NCI-H146 (cell line): Measurements from ENCODE around the gene SLC29A1.
A peak's percentile ranks its signal among the peaks of the same experiment; 100 is the strongest.

Experiments
- DNase-seq: peaks from one replicate; lab custom pipeline; 2025; lab: John Stamatoyannopoulos, UW

SLC29A1 gene

DNA sequence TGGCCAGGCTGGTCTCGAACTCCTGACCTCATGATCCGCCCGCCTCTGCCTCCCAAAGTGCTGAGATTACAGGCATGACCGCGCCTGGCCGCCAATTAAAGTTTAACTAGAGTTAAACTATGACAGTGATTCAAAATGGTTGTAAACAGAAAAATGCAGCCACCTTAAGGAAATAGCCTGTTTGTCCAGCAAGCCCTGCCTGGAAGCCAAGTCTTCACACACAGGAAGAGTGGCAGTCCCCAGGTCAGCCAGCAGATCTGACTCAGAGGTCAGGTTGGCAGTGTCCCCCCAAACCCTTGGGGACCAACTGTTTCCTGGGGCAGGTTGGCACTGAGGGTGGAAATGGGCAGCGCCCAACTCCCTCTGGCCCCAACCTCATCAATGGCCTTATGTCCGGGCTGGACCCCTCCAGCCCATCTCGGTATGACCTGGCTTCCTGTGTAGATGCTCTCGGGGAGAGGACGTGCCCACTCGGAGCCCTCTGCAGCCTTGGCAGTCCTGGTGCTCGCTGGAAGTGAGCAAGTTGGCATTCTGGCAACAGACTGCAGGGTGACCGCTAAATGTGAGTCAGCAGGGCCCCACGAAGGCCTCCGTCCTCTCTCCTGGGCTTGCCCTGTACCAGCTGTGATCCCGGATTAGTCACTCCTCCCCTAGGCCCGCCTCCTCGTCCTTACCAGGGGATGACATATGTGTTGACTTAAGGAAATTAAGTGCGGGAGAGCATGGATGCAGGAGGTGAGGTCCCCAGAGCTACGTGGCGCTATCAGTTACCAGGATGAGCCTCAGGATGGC lies 13.8 kb downstream of the SLC29A1 start:
- DNase-seq = peak; percentile 98

DNA sequence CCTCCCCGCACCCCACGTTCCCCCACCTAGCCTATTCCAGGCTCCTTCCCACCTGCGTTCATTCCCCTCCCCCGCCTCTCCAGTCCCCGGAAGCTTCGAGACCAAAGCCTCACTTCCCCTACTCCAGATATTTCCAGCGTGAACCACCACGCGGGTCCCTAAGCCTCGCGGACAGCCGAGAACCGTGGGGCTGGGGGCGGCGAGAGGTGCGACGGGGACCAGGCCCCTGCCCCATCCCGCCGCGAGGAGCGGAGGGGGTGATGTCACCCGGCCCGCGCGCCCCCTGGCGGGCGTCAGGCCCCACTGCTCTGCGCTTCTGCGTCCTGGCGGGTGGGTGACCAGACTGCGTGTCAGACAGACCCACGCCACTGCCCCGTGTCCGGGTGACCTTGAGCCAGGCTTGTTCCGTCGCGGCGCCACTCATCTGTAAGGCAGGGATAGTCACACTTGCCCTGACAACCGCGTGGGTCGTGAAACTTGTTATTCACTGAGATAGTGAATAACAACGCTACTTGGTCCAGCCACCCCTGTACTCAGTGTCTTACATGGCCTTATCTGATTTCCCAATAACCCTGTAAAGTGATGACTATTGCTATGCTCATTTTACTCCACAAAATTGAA lies 14.5 kb downstream of the SLC29A1 start:
- DNase-seq = peak; percentile 89

DNA sequence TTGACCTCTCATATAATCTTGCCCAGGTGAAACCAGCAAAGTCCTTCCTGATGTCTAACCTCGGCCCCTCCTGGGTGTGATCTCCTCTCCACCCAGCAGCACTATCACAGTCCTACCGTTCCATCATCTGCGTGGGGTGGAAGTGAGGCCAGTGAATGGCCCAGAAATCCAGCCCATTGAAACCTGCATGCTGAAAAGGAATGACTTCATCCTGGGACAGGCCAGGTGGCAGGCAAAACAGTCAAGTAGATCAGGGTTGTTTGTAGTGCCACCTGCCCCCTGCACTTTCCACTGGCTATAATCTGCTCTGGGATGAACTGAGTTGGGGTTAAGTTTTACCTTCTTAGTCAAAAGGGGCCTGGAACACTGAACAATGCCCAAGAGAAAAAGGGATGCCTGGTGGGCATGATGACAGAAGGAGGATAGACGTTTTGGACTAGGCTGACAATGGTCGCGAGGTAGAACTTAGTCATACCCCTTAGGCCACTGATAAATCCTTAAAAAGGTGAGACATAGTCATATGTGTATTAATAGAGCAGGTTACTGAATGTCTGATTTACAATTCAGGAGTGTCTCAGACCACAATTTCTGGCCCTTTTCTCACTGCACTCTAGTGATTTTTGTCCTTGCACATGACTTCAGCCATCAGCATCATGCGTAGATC lies 15.4 kb downstream of the SLC29A1 start:
- no peak for DNase-seq

DNA sequence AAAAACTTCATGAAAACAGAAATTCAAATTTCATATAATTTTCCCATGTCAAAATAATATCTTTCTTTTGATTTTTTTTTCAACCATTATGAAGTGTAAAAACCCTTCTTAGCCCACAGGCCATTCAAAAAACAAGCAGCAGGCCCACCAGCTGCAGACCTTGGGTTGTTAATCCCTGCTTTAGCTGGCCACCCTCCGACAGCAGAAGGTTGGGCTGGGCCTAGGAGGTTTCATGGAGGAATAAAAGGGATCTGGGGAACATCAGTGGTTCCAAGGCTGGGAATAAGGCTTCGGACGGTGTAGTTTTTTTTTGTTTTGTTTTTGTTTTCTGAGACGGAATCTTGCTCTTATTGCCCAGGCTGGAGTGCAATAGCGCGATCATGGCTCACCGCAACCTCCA lies 19.9 kb downstream of the SLC29A1 start:
- DNase-seq = no peak

DNA sequence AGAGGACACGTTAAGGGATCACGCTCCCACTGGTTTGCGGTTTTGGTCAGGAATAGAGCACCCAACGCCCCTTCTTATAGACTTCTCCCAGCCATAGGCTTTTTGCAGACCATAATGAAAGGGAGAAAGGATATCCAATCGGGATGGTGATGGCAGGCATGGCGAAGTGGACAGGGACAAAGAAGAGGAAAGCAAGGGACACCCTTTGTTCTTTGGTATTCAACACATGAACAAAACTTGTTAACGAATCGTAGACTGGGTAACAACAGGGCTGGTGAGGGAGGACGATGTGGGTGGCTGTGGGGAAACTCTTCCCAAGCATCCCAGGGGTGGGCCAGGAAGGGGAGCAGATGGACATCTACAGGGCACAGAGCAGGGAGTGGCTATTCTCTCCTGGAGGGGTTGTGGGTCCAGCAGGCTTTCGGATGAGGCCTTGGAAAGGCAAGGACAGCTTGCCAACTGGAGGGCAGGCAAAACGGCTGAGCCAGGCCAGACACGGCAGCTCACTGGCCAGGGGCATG lies 22.1 kb downstream of the SLC29A1 start:
- no peak for DNase-seq

DNA sequence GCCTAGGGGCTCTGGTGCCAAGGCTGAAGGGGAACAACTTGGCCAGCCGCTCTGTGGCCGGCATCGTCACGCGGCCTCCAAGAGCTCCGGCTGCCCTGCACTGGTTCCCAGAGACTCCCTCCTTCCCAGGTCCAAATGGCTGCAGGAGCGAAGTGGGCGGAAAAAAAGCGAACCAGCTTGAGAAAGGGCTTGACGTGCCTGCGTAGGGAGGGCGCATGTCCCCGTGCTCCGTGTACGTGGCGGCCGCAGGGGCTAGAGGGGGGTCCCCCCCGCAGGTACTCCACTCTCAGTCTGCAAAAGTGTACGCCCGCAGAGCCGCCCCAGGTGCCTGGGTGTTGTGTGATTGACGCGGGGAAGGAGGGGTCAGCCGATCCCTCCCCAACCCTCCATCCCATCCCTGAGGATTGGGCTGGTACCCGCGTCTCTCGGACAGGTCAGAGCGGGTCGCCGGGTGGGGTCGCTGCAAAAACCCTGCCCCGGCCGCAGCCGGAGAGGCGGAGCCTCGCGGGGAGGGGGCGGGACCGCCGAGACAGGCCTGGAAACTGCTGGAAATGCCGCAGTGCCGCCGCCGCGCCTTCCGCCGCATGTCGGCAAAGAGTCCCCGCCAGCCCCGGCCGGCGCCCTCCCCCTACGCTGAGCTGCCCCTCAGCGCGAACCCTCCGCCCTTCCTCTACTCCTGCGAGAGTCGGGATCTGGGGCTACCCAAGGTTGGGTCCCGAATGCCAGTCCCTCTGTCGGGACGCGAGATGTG lies 22.7 kb downstream of the SLC29A1 start:
- peak; percentile 95 for DNase-seq

DNA sequence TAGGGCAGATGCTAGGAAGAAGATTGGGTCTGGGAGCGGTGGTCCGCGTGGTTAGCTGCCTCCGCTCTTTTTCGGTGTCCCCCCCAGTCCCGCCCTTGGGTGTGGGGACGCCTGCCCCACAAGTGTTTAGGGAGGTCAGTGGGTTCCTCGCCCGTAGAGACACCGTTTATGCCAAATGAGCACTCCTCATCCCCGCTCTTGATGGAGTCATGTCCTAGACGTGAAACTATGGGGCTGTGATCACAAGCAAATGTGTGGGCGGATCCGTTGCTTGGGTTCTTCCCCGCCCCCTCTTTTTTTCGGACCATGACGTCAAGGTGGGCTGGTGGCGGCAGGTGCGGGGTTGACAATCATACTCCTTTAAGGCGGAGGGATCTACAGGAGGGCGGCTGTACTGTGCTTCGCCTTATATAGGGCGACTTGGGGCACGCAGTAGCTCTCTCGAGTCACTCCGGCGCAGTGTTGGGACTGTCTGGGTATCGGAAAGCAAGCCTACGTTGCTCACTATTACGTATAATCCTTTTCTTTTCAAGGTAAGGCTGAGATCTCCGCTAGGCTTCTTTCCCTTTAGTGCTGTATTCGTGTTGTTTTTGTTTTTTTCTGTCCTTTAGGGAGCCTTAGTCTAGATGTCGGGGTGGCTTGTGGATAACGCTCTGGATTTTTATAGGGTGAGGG lies 23.4 kb downstream of the SLC29A1 start, which contains the start of gene HSP90AB1:
HSP90AB1 (plus strand) TSS at position 439 of the 675 bp plus-strand sequence. CDS start 1,529 bp downstream, outside the sequence.
- peak; percentile 100 for DNase-seq

DNA sequence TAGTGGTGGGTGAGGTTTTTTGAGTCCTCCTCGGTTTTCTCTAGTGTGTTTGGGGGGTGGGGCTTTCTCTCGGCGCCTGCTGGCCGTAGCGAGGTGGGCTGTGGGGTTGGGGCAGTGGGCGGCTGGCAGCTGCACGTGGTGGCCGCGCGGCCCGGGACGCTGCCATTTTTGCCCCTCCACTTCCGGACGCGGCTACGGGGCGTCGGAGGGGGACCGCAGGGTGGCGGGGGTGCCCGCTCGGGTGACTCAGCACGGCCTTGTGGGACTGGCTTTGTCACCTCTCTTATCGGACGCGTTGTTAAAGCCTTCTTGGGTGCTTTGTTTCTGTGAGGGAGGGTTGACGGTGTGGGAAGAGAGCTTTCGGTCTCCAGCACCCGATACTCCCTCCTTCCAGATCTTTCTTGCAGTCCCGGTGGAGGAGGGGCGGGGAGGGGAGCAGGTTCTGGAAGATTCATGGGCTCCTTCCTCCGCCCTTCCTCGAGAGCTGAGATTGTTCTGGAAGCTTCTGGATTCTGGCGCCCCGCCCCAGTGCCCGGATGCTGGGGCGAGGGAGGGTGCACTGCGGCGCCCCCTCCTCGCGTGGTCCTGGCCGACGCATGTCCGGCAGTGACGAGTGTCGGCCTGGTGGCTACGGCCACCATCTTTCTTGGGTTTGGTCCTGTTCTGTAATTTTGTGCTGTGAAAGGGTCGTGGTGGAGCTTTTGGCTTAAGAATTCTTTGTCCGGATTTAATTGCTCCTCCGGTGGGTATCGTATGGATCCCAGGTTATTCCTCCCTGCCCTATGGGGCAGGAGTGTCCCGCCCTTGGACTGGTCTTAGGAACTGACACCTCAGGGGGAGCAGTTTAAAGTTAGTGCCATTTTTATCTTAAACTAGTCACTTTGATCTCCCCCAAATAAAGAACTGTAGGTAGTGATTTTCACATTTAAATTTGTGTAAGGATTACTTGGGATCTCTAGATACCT lies 24.2 kb downstream of the SLC29A1 start:
- DNase-seq = peak; percentile 70

DNA sequence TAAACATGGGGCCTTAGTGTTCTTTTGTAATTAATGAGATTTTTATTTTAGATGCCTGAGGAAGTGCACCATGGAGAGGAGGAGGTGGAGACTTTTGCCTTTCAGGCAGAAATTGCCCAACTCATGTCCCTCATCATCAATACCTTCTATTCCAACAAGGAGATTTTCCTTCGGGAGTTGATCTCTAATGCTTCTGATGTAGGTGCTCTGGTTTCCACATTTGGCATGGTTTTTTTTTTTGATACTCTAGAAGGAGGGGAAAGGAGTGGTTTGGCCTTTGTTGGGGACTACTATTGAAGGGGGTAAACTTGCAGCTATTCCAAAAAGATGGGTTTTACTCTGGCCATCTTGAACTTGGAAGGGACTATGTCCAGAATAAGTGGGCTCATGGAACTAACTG lies 25.2 kb downstream of the SLC29A1 start:
- no peak for DNase-seq

DNA sequence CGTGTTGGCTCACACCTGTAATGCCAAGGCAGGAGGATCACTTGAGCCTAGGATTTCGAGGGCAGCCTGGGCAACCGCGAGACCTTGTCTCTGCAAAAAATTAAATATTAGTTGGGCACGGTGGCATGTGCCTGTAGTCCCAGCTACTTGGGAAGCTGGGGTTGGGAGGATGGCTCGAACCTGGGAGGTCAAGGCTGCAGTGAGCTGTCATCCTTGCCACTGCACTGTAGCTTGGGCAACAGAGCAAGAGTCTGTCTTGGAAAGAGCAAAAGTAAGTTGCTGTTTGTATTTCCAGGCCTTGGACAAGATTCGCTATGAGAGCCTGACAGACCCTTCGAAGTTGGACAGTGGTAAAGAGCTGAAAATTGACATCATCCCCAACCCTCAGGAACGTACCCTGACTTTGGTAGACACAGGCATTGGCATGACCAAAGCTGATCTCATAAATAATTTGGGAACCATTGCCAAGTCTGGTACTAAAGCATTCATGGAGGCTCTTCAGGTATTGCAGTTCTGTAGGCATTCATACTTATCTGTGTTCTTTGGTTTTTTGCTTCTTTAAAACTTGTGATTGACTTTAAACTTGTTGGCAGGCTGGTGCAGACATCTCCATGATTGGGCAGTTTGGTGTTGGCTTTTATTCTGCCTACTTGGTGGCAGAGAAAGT lies 25.8 kb downstream of the SLC29A1 start:
- no peak for DNase-seq

DNA sequence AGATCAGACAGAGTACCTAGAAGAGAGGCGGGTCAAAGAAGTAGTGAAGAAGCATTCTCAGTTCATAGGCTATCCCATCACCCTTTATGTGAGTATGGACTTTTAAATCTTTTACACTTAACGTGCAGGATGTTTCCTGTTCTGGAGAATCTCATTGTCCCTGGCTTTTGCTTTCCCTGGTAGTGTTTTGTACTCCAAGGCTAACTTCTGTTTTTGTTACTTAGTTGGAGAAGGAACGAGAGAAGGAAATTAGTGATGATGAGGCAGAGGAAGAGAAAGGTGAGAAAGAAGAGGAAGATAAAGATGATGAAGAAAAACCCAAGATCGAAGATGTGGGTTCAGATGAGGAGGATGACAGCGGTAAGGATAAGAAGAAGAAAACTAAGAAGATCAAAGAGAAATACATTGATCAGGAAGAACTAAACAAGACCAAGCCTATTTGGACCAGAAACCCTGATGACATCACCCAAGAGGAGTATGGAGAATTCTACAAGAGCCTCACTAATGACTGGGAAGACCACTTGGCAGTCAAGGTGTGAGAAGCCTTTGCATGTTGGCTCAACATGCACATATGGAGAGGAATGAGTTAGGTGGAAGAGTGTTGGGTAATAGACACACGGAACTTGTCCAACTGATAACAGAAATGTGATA lies 26.8 kb downstream of the SLC29A1 start:
- DNase-seq = no peak

DNA sequence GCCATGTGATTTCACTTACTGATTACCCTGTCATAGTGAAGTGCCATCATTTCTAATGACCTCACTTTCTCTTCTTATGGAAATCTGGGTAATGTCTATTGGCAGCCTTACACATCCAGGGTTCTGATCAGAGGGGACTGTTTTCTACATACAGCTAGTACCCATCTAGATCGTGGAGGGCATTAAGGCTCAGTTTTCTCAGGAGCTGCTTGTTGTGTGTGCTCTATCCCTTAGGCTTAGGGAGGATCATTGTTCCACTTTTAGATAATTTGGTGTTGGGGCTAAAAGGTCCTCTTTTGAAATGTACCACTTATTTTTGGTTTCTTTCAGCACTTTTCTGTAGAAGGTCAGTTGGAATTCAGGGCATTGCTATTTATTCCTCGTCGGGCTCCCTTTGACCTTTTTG lies 27.3 kb downstream of the SLC29A1 start:
- DNase-seq = no peak

DNA sequence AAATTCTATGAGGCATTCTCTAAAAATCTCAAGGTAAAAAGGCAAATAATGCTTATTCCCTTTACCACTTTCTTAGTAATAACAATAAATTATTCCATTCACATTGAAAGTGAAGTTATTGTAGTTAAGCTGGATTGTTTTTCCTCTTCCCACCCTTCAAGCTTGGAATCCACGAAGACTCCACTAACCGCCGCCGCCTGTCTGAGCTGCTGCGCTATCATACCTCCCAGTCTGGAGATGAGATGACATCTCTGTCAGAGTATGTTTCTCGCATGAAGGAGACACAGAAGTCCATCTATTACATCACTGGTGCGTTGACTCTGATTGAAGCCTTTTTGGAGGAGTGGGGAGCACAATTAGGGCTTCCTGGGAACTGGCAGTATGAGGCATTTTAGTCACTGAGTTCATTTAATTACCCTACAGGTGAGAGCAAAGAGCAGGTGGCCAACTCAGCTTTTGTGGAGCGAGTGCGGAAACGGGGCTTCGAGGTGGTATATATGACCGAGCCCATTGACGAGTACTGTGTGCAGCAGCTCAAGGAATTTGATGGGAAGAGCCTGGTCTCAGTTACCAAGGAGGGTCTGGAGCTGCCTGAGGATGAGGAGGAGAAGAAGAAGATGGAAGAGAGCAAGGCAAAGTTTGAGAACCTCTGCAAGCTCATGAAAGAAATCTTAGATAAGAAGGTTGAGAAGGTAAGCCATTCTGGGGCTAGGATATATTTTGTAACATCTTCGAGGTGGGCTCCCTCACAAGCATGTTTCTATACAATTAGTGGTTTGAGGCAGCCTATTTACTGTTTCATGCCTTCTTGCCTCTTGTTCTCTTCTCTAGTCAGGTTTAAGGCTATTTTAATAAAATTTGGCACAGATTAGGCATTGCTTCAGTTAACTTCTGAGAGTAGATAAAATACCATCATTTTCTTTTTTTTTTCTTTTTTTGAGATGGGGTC lies 28.5 kb downstream of the SLC29A1 start:
- DNase-seq = no peak

DNA sequence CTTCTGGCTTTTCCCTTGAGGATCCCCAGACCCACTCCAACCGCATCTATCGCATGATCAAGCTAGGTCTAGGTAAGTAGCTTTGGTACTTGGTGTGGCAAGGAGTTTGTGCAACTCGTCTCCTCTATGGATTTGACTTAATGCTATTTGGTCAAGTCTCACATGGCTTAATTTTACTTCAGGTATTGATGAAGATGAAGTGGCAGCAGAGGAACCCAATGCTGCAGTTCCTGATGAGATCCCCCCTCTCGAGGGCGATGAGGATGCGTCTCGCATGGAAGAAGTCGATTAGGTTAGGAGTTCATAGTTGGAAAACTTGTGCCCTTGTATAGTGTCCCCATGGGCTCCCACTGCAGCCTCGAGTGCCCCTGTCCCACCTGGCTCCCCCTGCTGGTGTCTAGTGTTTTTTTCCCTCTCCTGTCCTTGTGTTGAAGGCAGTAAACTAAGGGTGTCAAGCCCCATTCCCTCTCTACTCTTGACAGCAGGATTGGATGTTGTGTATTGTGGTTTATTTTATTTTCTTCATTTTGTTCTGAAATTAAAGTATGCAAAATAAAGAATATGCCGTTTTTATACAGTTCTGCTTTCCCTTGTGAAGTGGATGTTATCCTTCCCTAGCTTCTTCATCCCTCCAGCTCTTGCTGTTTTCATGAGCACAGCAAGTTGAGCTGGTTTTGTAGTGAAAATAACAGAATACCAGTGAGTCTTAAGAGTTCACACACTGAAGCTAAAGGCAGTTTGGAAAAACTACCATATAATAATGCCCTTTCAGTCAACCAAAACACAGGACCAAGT lies 30.1 kb downstream of the SLC29A1 start:
- peak; percentile 52 for DNase-seq

DNA sequence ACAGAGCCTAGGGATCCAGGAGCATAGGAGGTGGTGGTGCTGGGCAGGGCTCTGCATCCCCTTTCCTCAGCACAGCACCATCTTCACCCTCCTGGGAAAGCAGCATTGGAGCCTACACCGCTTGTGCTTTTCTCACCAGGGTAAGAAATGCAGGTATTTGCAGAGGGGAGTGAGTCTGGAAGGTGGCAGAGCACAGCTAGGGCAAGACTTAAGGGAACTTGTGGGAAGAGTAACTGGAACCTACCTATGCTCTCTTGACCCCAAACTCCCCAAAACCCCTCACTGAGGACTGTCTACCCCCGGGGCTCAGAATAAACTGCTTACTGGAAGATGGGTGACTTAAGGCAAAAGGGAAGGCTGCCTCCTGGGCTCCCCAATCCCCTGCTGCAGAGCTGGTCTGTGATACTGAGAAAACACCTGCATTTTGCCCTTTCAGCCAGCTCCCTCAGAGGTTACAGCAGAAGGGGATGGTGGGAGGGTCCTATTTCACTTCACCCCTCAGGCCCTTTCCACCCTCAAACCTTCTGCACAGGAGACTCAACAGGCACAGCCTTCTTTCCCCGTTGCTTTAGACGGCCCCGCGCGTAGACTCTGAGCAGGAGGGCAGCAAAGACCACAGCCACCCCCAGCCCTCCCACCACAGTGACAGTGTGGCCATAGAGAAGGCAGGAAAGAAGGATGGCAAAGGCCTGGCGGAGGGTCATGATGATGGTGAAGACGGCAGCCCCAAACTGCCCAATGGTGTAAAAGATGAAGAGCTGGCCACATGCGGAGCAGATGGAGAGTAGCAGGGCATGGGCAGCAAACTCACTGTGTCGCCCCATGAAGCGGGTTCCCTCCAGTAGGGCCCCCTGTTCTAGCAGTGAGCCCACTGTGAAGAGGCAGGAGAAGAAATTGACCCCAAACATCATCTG lies 31.1 kb downstream of the SLC29A1 start:
- no peak for DNase-seq
